Amygdala (tissue), 56 donors: ENCODE measurements around the gene TESK1.
"Not testable (repeated sequence)": the region's sequence is repeated elsewhere in the genome, so short reads cannot be mapped to it uniquely, and the experiment has no call there.

ENCODE experiments used
- DNase-seq, 56 donors: peaks; one replicate each; lab custom pipeline; 2025; lab: John Stamatoyannopoulos, UW

TESK1 gene

GRCh38 chr9:35640431-35640830 is 35.4 kb downstream of the TESK1 start:
- DNase-seq = not testable (repeated sequence)

- not testable (repeated sequence) for DNase-seq
These were observed 36.4 kb downstream of the TESK1 start for GRCh38 chr9:35641478-35641877.

GRCh38 chr9:35643046-35643445 is 38.0 kb downstream of the TESK1 start:
- no peak for DNase-seq

GRCh38 chr9:35645736-35646135 is 40.7 kb downstream of the TESK1 start:
- not testable (repeated sequence) for DNase-seq

- peak in 6 of 56 donors; percentile 32 to 53 (median 44) for DNase-seq
These were observed 41.1 kb downstream of the TESK1 start for GRCh38 chr9:35646153-35646532.

- DNase-seq = peak; percentile 20 to 93 (median 82)
These were observed 41.6 kb downstream of the TESK1 start for GRCh38 chr9:35646533-35647265.

- peak in 4 of 56 donors; percentile 8 to 49 (median 15) for DNase-seq
These were observed 44.6 kb downstream of the TESK1 start for GRCh38 chr9:35649431-35650340.

- no peak for DNase-seq
These were observed 45.5 kb downstream of the TESK1 start, which contains the start of gene SIT1 for GRCh38 chr9:35650341-35651158. TSS of gene SIT1 (minus strand) at chr9:35650931. CDS start at chr9:35650853, 78 bp downstream.

- no peak for DNase-seq
These were observed 47.1 kb downstream of the TESK1 start for GRCh38 chr9:35651956-35652828.

GRCh38 chr9:35652829-35653209 is 47.8 kb downstream of the TESK1 start:
- no peak for DNase-seq

- DNase-seq = no peak
These were observed 48.5 kb downstream of the TESK1 start for GRCh38 chr9:35653611-35654010.

- no peak for DNase-seq
These were observed 51.3 kb downstream of the TESK1 start for GRCh38 chr9:35656348-35656747.

- peak in 6 of 56 donors; percentile 27 to 82 (median 54) for DNase-seq
These were observed 51.9 kb downstream of the TESK1 start for GRCh38 chr9:35656831-35657545.

- DNase-seq = peak; percentile 43 to 99 (median 94)
These were observed 52.6 kb downstream of the TESK1 start, which contains the start of gene RMRP for GRCh38 chr9:35657546-35658136. TSS of gene RMRP (minus strand) at chr9:35658019.

GRCh38 chr9:35658137-35658967 is 53.3 kb downstream of the TESK1 start, which contains the start of gene CCDC107:
TSS of gene CCDC107 (plus strand) at chr9:35658292. CDS start at chr9:35658380, 88 bp downstream.
- peak; percentile 14 to 91 (median 75) for DNase-seq

- DNase-seq = peak in 4 of 56 donors; percentile 12 to 29 (median 24)
These were observed 53.8 kb downstream of the TESK1 start for GRCh38 chr9:35658968-35659220.

GRCh38 chr9:35659340-35659739 is 54.3 kb downstream of the TESK1 start:
- no peak for DNase-seq
